K562 (cell line): ENCODE results near the gene CCL20. TPM values are rescaled to one million over a fixed set of nuclear protein-coding genes. Genes with fewer than 3 reads are reported as not detected.

Experiments used
- CHAMP1 ChIP-seq: fragments of 450-650 bp; IDR thresholded peaks from 2 replicates; pipeline ENCODE4 v1.6.1; 2016; ENCODE audit warnings: mild to moderate bottlenecking
- HDGF ChIP-seq: fragments of 450-650 bp; IDR thresholded peaks from 2 replicates; pipeline ENCODE4 v1.6.1; 2016
- IRF2 ChIP-seq: sonication (generic); formaldehyde crosslinking; IDR thresholded peaks from 2 replicates; pipeline ENCODE4 v1.8.1; 2022; ENCODE audit warnings: mild to moderate bottlenecking, missing genetic modification reagents
- MIER1 ChIP-seq: fragments of 450-650 bp; IDR thresholded peaks from 2 replicates; pipeline ENCODE4 v1.6.1; 2016; ENCODE audit warnings: antibody characterized with exemption, mild to moderate bottlenecking, low read depth
- STAT5A ChIP-seq: IDR thresholded peaks from 2 replicates; pipeline ENCODE4 v1.6.1; 2012; ENCODE audit warnings: low read length, inconsistent platforms, borderline replicate concordance
- polyA plus RNA-seq, 8 experiments: library from polyadenylated mRNA; depleted of rRNA in 4 of 8; stranded (reverse) in 5 of 8; unstranded in 3 of 8; fragments of >200 nt; fragmentation: Nextera tagmentation in 2 of 8; fragmentation: Illumina TruSeq in 1 of 8; extraction: Ambion mirVana in 2 of 8; extraction: Trizol in 1 of 8; gene quantifications; 2 replicates each; pipeline versions ENCODE4 v1.2.1 to v1.2.3, GENCODE V29; 2011 to 2014; ENCODE audit warnings: inconsistent platforms in 1 of 8, missing spikeins in 1 of 8
- total RNA-seq, 7 experiments: library from RNA; depleted of rRNA in 6 of 7; stranded (reverse); fragments of >200 nt in 6 of 7; fragmentation: Illumina TruSeq in 2 of 7; extraction: Trizol in 2 of 7; gene quantifications; 2 replicates each; pipeline versions ENCODE4 v1.2.1 to v1.2.3, GENCODE V29; 2011 to 2021; ENCODE audit warnings: low replicate concordance in 1 of 7
- TF ChIP-seq, protein P1 (sequence below), 3 experiments: fragments of 200-800 bp in 1 of 3; fragments of 250-450 bp in 1 of 3; fragments of 450-650 bp in 1 of 3; sonication (Bioruptor Pico) in 1 of 3; sonication (Bioruptor generic) in 1 of 3; formaldehyde crosslinking in 1 of 3; IDR thresholded peaks; 2 replicates each; pipeline versions ENCODE4 v1.6.1 to v1.8.0; 2016 to 2022; ENCODE audit warnings: mild to moderate bottlenecking in 2 of 3, missing genetic modification characterization in 2 of 3, missing compliant biosample characterization in 1 of 3, moderate library complexity in 1 of 3

Gene CCL20
- total and polyA plus RNA-seq, 9 of the 15 experiments (the other 6 are each of a cell fraction or from before 2014, with no cell fraction given): 0.29 TPM; not detected in 8

GRCh38 chr2:227848146-227848545 lies 34.5 kb downstream of the CCL20 start (continued):
- TF ChIP-seq CHAMP1 (no peak), IRF2 (CRISPR knock-in tag) (no peak), MIER1 (no peak), HDGF (no peak), STAT5A (no peak)
- TF ChIP-seq, protein P1, sequence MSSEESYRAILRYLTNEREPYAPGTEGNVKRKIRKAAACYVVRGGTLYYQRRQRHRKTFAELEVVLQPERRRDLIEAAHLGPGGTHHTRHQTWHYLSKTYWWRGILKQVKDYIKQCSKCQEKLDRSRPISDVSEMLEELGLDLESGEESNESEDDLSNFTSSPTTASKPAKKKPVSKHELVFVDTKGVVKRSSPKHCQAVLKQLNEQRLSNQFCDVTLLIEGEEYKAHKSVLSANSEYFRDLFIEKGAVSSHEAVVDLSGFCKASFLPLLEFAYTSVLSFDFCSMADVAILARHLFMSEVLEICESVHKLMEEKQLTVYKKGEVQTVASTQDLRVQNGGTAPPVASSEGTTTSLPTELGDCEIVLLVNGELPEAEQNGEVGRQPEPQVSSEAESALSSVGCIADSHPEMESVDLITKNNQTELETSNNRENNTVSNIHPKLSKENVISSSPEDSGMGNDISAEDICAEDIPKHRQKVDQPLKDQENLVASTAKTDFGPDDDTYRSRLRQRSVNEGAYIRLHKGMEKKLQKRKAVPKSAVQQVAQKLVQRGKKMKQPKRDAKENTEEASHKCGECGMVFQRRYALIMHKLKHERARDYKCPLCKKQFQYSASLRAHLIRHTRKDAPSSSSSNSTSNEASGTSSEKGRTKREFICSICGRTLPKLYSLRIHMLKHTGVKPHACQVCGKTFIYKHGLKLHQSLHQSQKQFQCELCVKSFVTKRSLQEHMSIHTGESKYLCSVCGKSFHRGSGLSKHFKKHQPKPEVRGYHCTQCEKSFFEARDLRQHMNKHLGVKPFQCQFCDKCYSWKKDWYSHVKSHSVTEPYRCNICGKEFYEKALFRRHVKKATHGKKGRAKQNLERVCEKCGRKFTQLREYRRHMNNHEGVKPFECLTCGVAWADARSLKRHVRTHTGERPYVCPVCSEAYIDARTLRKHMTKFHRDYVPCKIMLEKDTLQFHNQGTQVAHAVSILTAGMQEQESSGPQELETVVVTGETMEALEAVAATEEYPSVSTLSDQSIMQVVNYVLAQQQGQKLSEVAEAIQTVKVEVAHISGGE (CRISPR knock-in tag; IDR thresholded peaks at IDR 0.05): no peak
- TF ChIP-seq, all 486 proteins: peak for 0
